PC-3 (cell line): ENCODE data around the gene KAT2A. TPM values are rescaled to one million over a fixed set of nuclear protein-coding genes. Genes with fewer than 3 reads are reported as not detected.

Experiments used
- ATAC-seq: fragments of 200-7000 bp; cut with Tn5 transposase; 2 replicates; pipeline ENCODE4 v1.9.1; 2020; ENCODE audit warnings: mild to moderate bottlenecking, moderate library complexity
- BruUV-seq: library from RNA; stranded (reverse); fragments of 400-500 nt; replicated peaks from 2 replicates; lab custom pipeline; 2021; lab: Mats Ljungman, UMichigan
- CTCF ChIA-PET: fragments of 300-600 bp; sonication (Branson Sonifier 250); formaldehyde crosslinking; loops from one replicate; lab custom pipeline; 2022; ENCODE audit warnings: antibody characterized with exemption; lab: Charles Lee
- POLR2A ChIA-PET: fragments of 300-600 bp; sonication (Branson Sonifier 250); formaldehyde crosslinking; loops from one replicate; lab custom pipeline; 2022; ENCODE audit warnings: antibody characterized with exemption; ENCODE audit not compliant: unreplicated experiment; lab: Charles Lee
- DNase-seq: peaks from one replicate; pipeline ENCODE4 v3.0.0-alpha.2; 2015
- H2AFZ ChIP-seq: fragments of 300-600 bp; sonication (generic); 2 replicates; pipeline ENCODE4 v1.6.0; 2016; ENCODE audit warnings: antibody characterized with exemption, low read length
- H3F3A ChIP-seq: fragments of 300-600 bp; sonication (generic); one replicate; pipeline ENCODE4 v1.6.0; 2017; ENCODE audit warnings: antibody characterized with exemption, low read length, control low read depth, mild to moderate bottlenecking; ENCODE audit not compliant: unreplicated experiment
- H3K27ac ChIP-seq: fragments of 300-600 bp; sonication (generic); 2 replicates; pipeline ENCODE4 v1.5.1; 2016; ENCODE audit warnings: mild to moderate bottlenecking, low read length
- H3K27me3 ChIP-seq: fragments of 300-600 bp; sonication (generic); 2 replicates; pipeline ENCODE4 v1.6.1; 2016; ENCODE audit warnings: low read length, mixed read lengths
- H3K36me3 ChIP-seq: fragments of 300-600 bp; sonication (generic); 2 replicates; pipeline ENCODE4 v1.6.1; 2016; ENCODE audit warnings: low read depth, mixed run types, low read length, mixed read lengths
- H3K4me1 ChIP-seq: fragments of 300-600 bp; sonication (generic); 2 replicates; pipeline ENCODE4 v1.5.1; 2016; ENCODE audit warnings: low read length; ENCODE audit not compliant: insufficient read depth
- H3K4me2 ChIP-seq: fragments of 300-600 bp; sonication (generic); 2 replicates; pipeline ENCODE4 v1.6.0; 2016; ENCODE audit warnings: low read length
- H3K4me3 ChIP-seq: fragments of 300-600 bp; sonication (generic); 2 replicates; pipeline ENCODE4 v1.5.1; 2016; ENCODE audit warnings: mild to moderate bottlenecking, low read length, mixed read lengths
- H3K79me2 ChIP-seq: fragments of 300-600 bp; sonication (generic); 2 replicates; pipeline ENCODE4 v1.6.1; 2017; ENCODE audit warnings: low read length, mixed read lengths
- H3K9ac ChIP-seq: fragments of 300-600 bp; sonication (generic); 2 replicates; pipeline ENCODE4 v1.6.0; 2016; ENCODE audit warnings: mild to moderate bottlenecking, low read length
- H3K9me2 ChIP-seq: fragments of 300-600 bp; sonication (generic); replicated peaks from 2 replicates; pipeline ENCODE4 v1.6.1; 2016; ENCODE audit warnings: mixed run types, low read length, mixed read lengths
- H3K9me3 ChIP-seq: fragments of 300-600 bp; sonication (generic); 2 replicates; pipeline ENCODE4 v1.6.1; 2016; ENCODE audit warnings: low read length, mixed read lengths
- H4K20me1 ChIP-seq: fragments of 300-600 bp; sonication (generic); 2 replicates; pipeline ENCODE4 v1.6.1; 2016; ENCODE audit warnings: low read length, mixed read lengths
- CTCF ChIP-seq: fragments of 300-600 bp; sonication (generic); conservative IDR thresholded peaks from 2 replicates; pipeline ENCODE4 v1.5.1; 2017; ENCODE audit warnings: antibody characterized with exemption, low read depth, mild to moderate bottlenecking, low read length
- EZH2 ChIP-seq: fragments of 300-600 bp; sonication (generic); IDR thresholded peaks from one replicate; pipeline ENCODE4 v1.6.1; 2017; ENCODE audit warnings: antibody characterized with exemption, mild to moderate bottlenecking, low read length; ENCODE audit not compliant: unreplicated experiment
- EZH2phosphoT487 ChIP-seq: fragments of 300-600 bp; sonication (generic); IDR thresholded peaks from 2 replicates; pipeline ENCODE4 v1.6.1; 2018; ENCODE audit warnings: mild to moderate bottlenecking, antibody characterized with exemption, low read length, borderline replicate concordance
- intact Hi-C: fragments of 100-400 bp; cut with micrococcal nuclease; formaldehyde crosslinking; loops from 2 replicates; pipeline ENCODE4 v1.9.0; 2023
- total RNA-seq: library from RNA; depleted of rRNA; stranded (reverse); fragments of >200 nt; gene quantifications from 2 replicates; pipeline ENCODE4 v1.2.3, GENCODE V29; 2014

KAT2A gene
- total RNA-seq, 1 experiment from 2014 or later, result not detected

- no peak for TF ChIP-seq EZH2
- no peak for TF ChIP-seq CTCF
- TF ChIP-seq EZH2phosphoT487, result no peak
- Histone ChIP-seq H3K36me3 (no peaks in the 10 kb centered on the region), H3K9me3 (no peaks in the 10 kb centered on the region), H3K4me1 (no peaks in the 10 kb centered on the region), H3K79me2 (no peaks in the 10 kb centered on the region), H3F3A (no peaks in the 10 kb centered on the region), H3K9ac (no peak overlapping the region), H3K4me2 (no peak overlapping the region), H2AFZ (no peak overlapping the region), H3K4me3 (no peak overlapping the region), H4K20me1 (no peaks in the 10 kb centered on the region), H3K9me2 (no peaks in the 10 kb centered on the region), H3K27me3 (no peaks in the 10 kb centered on the region), H3K27ac (no peak overlapping the region)
- intact Hi-C loops, result no loop called here
- ChIA-PET POLR2A (no interaction called here), CTCF (no interaction called here)
- BruUV-seq, result no TSS peak
- ATAC-seq (no peak), DNase-seq (no peak)
Measured at GRCh38 chr17:42118126-42118510, 3.0 kb downstream of the KAT2A start.

GRCh38 chr17:42117397-42118125 is 3.6 kb downstream of the KAT2A start:
- no TSS peak for BruUV-seq
- Histone ChIP-seq H3K4me3 (no peak overlapping the region), H4K20me1 (no peaks in the 10 kb centered on the region), H3K9me2 (no peaks in the 10 kb centered on the region), H3K36me3 (no peaks in the 10 kb centered on the region), H2AFZ (no peak overlapping the region), H3F3A (no peaks in the 10 kb centered on the region), H3K4me1 (no peaks in the 10 kb centered on the region), H3K9ac (no peak overlapping the region), H3K4me2 (no peak overlapping the region), H3K27ac (no peak overlapping the region), H3K9me3 (no peaks in the 10 kb centered on the region), H3K27me3 (no peaks in the 10 kb centered on the region), H3K79me2 (no peaks in the 10 kb centered on the region)
- intact Hi-C loops, result no loop called here
- ATAC-seq, result no peak
- DNase-seq, result no peak
- POLR2A ChIA-PET, result no interaction called here
- TF ChIP-seq CTCF, result no peak
- no peak for TF ChIP-seq EZH2
- no peak for TF ChIP-seq EZH2phosphoT487
- CTCF ChIA-PET, result no interaction called here

- no peaks in the 10 kb centered on the region for H3K27me3 ChIP-seq
- no peaks in the 10 kb centered on the region for H3K9me2 ChIP-seq
- intact Hi-C loops, result no loop called here
- H3K4me3 ChIP-seq, result no peak overlapping the region
- ATAC-seq (no peak), DNase-seq (no peak)
- H3K27ac ChIP-seq, result no peak overlapping the region
- H3K79me2 ChIP-seq, result no peaks in the 10 kb centered on the region
- POLR2A ChIA-PET, result no interaction called here
- no peaks in the 10 kb centered on the region for H3K36me3 ChIP-seq
- BruUV-seq, result no TSS peak
- no peak overlapping the region for H2AFZ ChIP-seq
- H3F3A ChIP-seq, result no peaks in the 10 kb centered on the region
- no peaks in the 10 kb centered on the region for H4K20me1 ChIP-seq
- no peaks in the 10 kb centered on the region for H3K4me1 ChIP-seq
- CTCF ChIA-PET, result no interaction called here
- no peak for TF ChIP-seq EZH2
- TF ChIP-seq CTCF, result no peak
- no peak for TF ChIP-seq EZH2phosphoT487
- no peak overlapping the region for H3K4me2 ChIP-seq
- no peaks in the 10 kb centered on the region for H3K9me3 ChIP-seq
- no peak overlapping the region for H3K9ac ChIP-seq
Measured at GRCh38 chr17:42116705-42117396, 4.3 kb downstream of the KAT2A start.
